Thymus (tissue), 11 donors: ENCODE results near the gene DUSP10. TPM values are rescaled to one million over a fixed set of nuclear protein-coding genes. Genes with fewer than 3 reads are reported as not detected.
A peak's percentile ranks its signal among the peaks of the same experiment; 100 is the strongest.

ENCODE experiments used
- DNase-seq, 9 donors: peaks; one replicate each; pipeline ENCODE4 v3.0.0-alpha.2; 2013; ENCODE audit warnings: low spot score in 9 of 9, low read depth in 6 of 9, missing footprints in 1 of 9
- H3K27ac ChIP-seq, 2 donors: one replicate each; pipeline ENCODE4 v1.5.1; 2013; ENCODE audit warnings: control low read depth in 1 of 2, low read depth in 1 of 2, low read length in 1 of 2, mild to moderate bottlenecking in 1 of 2, moderate library complexity in 1 of 2
- H3K27me3 ChIP-seq, 2 donors: one replicate each; pipeline ENCODE4 v1.5.1; 2013; ENCODE audit warnings: low read length in 1 of 2; ENCODE audit not compliant: control insufficient read depth in 2 of 2, insufficient read depth in 1 of 2
- H3K36me3 ChIP-seq, 2 donors: one replicate each; pipeline ENCODE4 v1.5.1; 2013; ENCODE audit warnings: low read length in 1 of 2, mild to moderate bottlenecking in 1 of 2, moderate library complexity in 1 of 2; ENCODE audit not compliant: control insufficient read depth in 2 of 2, insufficient read depth in 2 of 2
- H3K4me1 ChIP-seq, 2 donors: one replicate each; pipeline ENCODE4 v1.5.1; 2013; ENCODE audit warnings: low read length in 2 of 2; ENCODE audit not compliant: control insufficient read depth in 2 of 2, insufficient read depth in 2 of 2
- H3K4me3 ChIP-seq, 2 donors: one replicate each; pipeline ENCODE4 v1.5.1; 2013; ENCODE audit warnings: low read length in 2 of 2, control low read depth in 1 of 2, mild to moderate bottlenecking in 1 of 2
- H3K9me3 ChIP-seq, 2 donors: one replicate each; pipeline ENCODE4 v1.5.1; 2013; ENCODE audit warnings: low read length in 1 of 2, mild to moderate bottlenecking in 1 of 2; ENCODE audit not compliant: control insufficient read depth in 2 of 2, insufficient read depth in 1 of 2
- WGBS: extraction: QIAGEN DNeasy Blood & Tissue Kit; methylation state at CpG from one replicate; pipeline ENCODE4 v1.1.7; 2013; 5-methylcytosine and 5-hydroxymethylcytosine counted together
- polyA plus RNA-seq: library from polyadenylated mRNA; stranded (reverse); fragments of 200-250 nt; gene quantifications from one replicate; pipeline ENCODE4 v1.2.3, GENCODE V29; 2013
- total RNA-seq: library from RNA; stranded (reverse); fragments of 120-200 nt; gene quantifications from one replicate; pipeline ENCODE4 v1.2.4, GENCODE V29; 2013
- donor health status: healthy.

Gene DUSP10
- total and polyA plus RNA-seq, 2 donors: 9.3 to 11.3 TPM

DNA sequence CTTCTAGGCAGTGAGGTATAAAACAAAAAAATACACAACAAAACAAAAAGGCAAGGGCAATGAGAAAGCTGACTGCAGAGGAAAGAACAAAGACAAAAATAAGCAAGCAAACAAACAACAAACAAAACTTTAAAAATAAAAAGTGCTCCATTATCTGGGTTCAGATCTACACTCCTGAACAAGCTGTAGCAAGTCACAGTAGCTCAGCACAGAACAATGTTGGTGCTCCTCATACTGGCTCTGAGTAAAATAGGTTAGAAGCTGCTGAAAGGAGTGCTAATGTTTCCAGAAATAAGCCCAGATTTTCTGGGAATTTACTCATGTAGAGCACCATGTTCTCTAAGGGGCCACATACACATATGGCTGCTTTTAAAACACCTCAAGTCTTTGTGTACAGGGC, 16.6 kb upstream of the DUSP10 start:
- Histone ChIP-seq H3K4me3 (no peak overlapping the region), H3K27ac (no peak overlapping the region)
- DNase-seq: no peak

GRCh38 chr1:221756830-221757551, 15.1 kb upstream of the DUSP10 start:
- H3K4me3 ChIP-seq: no peak overlapping the region
- no peak overlapping the region for H3K27ac ChIP-seq
- H3K27me3 ChIP-seq: no peaks in the 10 kb centered on the region
- DNase-seq: no peak
- 92% methylated on average over 3 of the region's 3 CpGs for WGBS
- H3K9me3 ChIP-seq: no peaks in the 10 kb centered on the region
- H3K36me3 ChIP-seq: no peaks in the 10 kb centered on the region
- peaks cover 3 to 5% of the 10 kb centered on the region in 2 donors for H3K4me1 ChIP-seq

More for the DNA sequence above, 16.6 kb upstream of the DUSP10 start:
- no peaks in the 10 kb centered on the region for H3K36me3 ChIP-seq
- no peaks in the 10 kb centered on the region for H3K9me3 ChIP-seq
- H3K4me1 ChIP-seq: peaks cover 3 to 5% of the 10 kb centered on the region in 2 donors
- no peaks in the 10 kb centered on the region for H3K27me3 ChIP-seq

GRCh38 chr1:221753828-221754188, 11.9 kb upstream of the DUSP10 start:
- Histone ChIP-seq H3K9me3 (no peaks in the 10 kb centered on the region), H3K4me1 (peaks cover 6 to 16% of the 10 kb centered on the region in 2 donors), H3K4me3 (no peak overlapping the region), H3K27me3 (no peaks in the 10 kb centered on the region), H3K27ac (no peak overlapping the region), H3K36me3 (no peaks in the 10 kb centered on the region)
- no peak for DNase-seq
- 95% methylated on average over 1 of the region's 1 CpG for WGBS

DNA sequence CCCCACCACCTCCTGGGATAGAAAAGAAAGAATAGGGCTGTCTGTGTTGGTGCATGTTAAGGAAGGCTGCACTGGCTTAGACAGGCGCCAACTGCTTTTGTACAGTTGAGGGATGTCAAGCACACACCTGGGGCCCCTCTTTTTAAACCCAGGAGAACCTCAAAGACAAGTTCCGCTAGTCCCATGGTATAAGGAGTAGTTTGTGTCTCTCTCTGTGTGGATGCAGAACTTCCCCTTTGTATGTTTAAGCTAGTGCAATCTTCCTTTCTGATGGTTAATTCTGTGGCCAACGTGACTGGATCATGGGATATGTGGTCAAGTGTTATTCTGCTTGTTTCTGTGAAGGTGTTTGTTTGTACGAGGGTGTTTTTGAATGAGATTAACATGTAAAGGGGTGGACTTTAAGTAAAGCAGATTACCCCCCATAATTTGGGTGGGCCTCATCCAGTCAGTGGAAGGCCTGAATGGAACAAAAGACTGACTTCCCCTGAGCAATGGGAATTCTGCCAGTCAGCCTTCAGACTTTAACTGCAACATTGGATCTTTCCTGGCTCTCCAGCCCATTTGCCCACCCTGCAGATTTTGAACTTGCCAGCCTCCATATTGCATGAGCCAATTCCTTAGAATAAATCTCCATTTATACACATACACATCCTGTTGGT, 9.5 kb upstream of the DUSP10 start:
- H3K27ac ChIP-seq: peak overlapping the region in 1 of 2 donors; percentile 70
- DNase-seq: peak in 7 of 9 donors; percentile 6 to 82 (median 56)
- WGBS: 20% methylated on average over 4 of the region's 4 CpGs

DNA sequence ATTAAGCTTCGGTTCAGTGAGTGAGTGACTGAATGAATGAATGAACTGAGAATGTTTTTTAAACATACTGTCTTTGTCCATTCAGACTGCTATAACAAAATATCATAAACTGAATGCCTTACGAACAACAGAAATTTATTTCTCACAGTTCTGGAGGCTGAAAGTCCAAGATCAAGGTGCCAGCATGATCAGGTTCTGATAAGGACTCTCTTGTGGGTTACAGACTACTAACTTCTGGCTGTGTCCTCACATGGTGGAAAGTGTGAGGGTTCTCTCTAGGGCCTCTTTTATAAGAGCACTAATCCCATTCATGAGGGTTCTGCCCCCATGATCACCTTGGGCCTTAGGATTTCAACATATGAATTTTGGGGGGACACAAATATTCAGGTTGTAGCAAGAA, 7.1 kb upstream of the DUSP10 start:
- WGBS: 98% methylated on average over 2 of the region's 2 CpGs
- peaks cover 3 to 11% of the 10 kb centered on the region in 2 donors for H3K4me1 ChIP-seq
- no peak for DNase-seq

More for the DNA sequence above, 9.5 kb upstream of the DUSP10 start:
- Histone ChIP-seq H3K4me3 (no peak overlapping the region), H3K4me1 (peaks cover 3 to 11% of the 10 kb centered on the region in 2 donors), H3K9me3 (no peaks in the 10 kb centered on the region), H3K27me3 (no peaks in the 10 kb centered on the region), H3K36me3 (no peaks in the 10 kb centered on the region)

DNA sequence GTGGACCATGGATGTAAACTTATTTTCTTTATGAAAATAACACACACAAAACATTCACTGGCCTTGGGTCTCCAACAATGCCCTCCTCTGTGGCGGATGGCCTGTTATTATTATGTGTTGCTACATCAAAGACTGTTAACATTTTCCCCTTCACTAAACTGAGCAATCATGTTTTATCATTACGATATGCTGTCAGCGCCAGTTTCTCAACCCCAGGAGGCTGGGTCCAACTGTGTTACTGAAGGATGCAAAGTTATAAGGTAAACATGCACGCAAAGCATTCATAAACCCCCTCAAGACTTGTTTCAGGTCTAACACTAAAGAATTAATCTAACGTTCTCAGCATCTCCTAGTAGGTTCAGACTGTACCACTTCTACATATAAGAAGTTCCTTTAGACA, 6.0 kb upstream of the DUSP10 start:
- H3K4me3 ChIP-seq: no peak overlapping the region
- DNase-seq: no peak
- peaks cover 3 to 19% of the 10 kb centered on the region in 2 donors for H3K4me1 ChIP-seq
- H3K36me3 ChIP-seq: no peaks in the 10 kb centered on the region
- H3K27me3 ChIP-seq: peaks cover 0 to 2% of the 10 kb centered on the region in 2 donors
- WGBS: 76% methylated on average over 5 of the region's 5 CpGs
- no peak overlapping the region for H3K27ac ChIP-seq
- no peaks in the 10 kb centered on the region for H3K9me3 ChIP-seq

More for the DNA sequence above, 7.1 kb upstream of the DUSP10 start:
- Histone ChIP-seq H3K27ac (no peak overlapping the region), H3K36me3 (no peaks in the 10 kb centered on the region), H3K9me3 (no peaks in the 10 kb centered on the region), H3K27me3 (no peaks in the 10 kb centered on the region), H3K4me3 (no peak overlapping the region)

- H3K4me1 ChIP-seq: peaks cover 4 to 23% of the 10 kb centered on the region in 2 donors
- H3K9me3 ChIP-seq: no peaks in the 10 kb centered on the region
- H3K27ac ChIP-seq: peak overlapping the region; percentile 40 to 98
- WGBS: 49% methylated on average over 16 of the region's 16 CpGs
- H3K36me3 ChIP-seq: peaks cover 2 to 4% of the 10 kb centered on the region in 2 donors
- peaks cover 0 to 2% of the 10 kb centered on the region in 2 donors for H3K27me3 ChIP-seq
- H3K4me3 ChIP-seq: peak overlapping the region; percentile 68 to 87
- no peak for DNase-seq
Observed at GRCh38 chr1:221743416-221744208, 1.7 kb upstream of the DUSP10 start.

GRCh38 chr1:221742555-221743415, 896 bp upstream of the DUSP10 start:
- DNase-seq: peak in 6 of 9 donors; percentile 42 to 83 (median 59)
- WGBS: under 1% methylated on average over 98 of the region's 98 CpGs
- Histone ChIP-seq H3K4me3 (peak overlapping the region; percentile 68 to 87), H3K27me3 (peaks cover 0 to 2% of the 10 kb centered on the region in 2 donors), H3K36me3 (peaks cover 4 to 10% of the 10 kb centered on the region in 2 donors), H3K9me3 (no peaks in the 10 kb centered on the region), H3K27ac (peak overlapping the region; percentile 98 to 100), H3K4me1 (peaks cover 4 to 23% of the 10 kb centered on the region in 2 donors)
